ENCODE data around the gene FKBP5.
"Not testable (repeated sequence)": the region's sequence is repeated elsewhere in the genome, so short reads cannot be mapped to it uniquely, and the experiment has no call there.

FKBP5 gene

DNA sequence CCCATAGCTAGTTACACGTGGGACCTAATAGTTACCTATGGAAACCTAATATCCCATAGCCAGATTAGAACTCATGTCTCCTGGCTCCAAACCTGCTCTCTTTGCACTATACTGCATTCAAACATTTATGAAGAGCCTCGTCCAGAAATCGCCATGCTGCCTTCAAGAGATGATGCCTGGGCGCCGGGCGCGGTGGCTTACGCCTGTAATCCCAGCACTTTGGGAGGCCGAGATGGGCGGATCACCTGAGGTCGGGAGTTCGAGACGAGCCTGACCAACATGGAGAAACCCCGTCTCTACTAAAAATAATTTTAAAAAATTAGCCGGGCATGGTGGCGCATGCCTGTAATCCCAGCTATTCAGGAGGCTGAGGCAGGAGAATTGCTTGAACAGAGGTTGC lies 1.3 kb upstream of the FKBP5 start:
- DNase-seq = not testable (repeated sequence)

DNA sequence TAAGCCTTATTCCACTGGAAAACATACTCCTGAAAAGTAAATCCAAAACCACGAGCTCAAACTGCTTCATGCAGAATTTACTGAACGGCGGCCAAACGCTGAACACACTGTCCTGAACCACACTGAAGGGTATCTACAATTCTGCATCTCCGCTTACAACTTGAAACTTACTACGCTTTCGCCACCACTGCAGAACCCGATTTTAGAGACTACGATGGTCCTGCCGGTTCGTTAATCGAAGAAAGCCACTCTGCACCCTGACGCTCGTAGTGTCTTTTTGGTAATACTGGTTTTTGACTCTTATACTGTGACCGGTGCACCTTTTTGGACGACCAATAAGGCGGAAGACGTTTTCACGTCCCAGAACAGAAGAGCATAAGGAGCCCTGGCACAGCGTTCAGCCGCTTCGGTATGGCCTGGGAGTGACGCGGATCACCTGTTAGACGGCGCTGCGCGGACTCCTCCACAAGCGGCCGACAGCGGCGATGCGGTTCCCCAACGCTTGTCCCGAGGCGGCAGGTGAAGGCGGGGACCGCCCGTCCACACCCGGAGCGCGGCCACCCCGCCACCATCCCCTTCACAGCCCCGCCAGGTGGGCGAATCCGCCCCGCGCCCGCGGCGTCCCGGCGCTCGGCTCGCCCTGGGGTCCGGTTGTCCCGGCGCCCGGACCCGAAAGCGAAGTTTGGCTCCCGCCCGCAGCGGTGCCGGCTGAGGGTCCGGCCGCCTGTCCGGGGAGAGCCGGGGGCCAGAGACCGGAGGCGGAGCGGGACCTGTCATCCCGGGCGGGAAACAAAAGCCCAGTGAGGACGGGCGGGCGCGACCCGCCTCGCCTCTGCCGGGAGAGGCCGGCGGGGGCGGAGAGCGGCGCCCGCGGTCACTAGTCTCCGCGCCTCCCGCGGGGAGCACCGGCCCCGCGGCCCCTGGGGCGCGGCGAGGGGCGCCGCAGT lies 784 bp downstream of the FKBP5 start:
- no peak for DNase-seq

DNA sequence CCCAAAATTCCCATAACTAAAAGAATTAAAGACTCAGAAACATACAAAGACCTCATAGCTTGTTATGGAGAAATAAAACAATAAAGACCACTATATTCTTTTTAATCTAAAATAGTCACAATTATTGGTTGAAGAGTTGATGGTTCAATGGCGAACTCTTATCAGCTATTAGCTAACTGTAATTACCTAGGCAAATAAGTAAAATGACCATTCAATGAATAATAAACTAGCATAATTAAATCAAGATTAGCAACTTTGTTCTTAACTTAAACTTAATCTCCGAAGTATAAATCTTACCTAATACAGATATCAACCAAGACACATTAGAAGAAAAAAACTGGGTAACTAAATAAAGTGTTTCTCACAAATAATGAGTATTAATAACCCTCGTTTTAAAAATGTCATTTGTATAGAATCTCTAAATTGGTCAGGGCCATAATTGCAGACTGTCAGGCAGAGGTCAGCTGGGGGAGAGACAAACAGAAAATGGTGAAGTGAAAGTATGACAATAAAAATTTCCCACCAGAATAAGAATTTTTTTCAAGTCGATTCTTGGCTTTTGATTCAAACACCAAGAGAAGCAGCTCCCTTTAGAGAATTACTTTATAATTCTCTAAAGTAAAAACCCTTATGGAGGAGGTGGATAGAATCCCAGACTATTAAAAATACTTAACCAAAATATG lies 1.7 kb downstream of the FKBP5 start:
- no peak for DNase-seq

DNA sequence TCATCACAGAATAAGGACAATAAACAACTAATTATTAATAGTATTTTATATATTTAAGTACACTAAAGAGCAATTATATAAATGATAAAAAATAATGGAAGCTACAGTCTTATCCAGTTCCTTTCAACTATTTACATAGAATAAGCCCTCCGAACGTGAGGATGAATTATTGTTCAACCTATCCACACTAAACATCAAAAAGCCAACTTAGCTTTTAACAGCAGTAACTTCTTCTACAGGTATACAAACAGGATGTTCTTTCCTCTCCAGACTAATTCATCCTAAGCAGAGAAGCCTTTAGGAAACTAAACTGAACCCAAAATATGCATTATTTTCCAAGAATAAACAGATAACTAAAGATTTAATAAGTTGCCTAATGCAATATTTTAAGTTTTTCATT lies 2.3 kb downstream of the FKBP5 start:
- DNase-seq = no peak

DNA sequence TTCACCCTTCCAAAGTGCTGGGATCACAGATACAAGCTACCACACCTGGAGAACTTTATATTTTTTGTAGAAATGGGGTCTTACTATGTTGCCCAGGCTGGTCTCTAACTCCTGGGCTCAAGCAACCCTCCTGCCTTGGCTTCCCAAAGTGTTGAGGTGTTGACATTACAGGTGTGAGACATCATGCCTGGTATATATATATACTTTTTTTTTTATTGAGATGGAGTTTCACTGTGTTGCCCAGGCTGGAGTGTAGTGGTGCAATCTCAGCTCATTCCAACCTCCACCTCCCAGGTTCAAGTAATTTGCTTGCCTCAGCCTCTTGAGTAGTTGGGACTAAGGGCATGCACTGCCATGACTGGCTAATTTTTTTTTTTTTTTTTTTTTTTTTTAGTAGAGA lies 5.4 kb downstream of the FKBP5 start:
- DNase-seq = no peak

DNA sequence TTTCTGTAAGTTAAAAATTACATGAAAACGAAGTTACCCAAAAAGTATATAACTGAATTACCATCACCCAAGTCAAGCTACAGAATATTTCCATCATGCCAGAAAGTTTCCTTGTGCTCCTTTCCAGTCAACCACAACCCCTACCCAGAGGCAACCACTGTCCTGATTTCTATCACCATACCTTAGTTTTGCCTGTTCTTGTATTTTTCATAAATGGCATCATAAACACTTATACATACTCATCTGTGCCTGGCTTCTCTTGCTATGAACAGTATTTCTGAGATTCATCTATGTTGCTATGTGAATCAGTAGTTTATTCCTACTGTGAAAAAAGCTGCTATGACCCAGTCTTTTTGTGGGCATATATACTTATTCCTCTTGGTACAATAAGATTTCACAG lies 7.4 kb downstream of the FKBP5 start:
- DNase-seq = no peak

DNA sequence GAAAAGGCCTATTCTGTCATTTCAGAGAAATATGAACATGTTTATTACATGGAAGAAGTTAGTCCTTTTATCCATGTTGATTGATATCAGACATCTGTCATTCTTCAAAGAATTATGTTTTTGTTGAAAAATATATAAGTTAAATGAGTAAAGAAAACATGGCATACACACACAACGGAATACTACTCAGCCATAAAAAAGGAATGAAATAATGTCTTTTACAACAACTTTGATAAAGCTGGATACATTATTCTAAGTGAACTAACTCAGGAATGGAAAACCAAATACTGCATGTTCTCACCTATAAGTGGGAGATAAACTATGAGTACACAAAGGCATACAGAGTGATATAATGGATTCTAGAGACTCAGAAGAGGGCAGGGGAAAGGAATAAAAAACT lies 9.3 kb downstream of the FKBP5 start:
- DNase-seq = no peak

DNA sequence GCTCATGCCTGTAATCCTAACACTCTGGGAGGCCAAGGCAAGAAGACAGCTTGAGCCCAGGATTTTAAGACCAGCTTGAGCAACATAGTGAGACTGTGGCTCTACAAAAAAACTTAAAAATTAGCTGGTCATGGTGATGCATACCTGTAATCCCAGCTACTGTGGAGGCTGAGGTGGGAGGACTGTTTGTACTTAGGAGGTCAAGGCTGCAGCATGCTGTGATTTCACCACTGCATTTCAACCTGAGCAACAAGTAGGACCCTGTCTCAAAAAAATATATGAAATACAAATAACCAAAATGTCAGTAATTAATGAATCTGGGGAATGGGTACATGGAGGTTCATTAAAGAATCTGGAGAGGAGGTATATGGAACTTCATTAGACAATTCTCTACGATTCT lies 9.9 kb downstream of the FKBP5 start:
- no peak for DNase-seq

DNA sequence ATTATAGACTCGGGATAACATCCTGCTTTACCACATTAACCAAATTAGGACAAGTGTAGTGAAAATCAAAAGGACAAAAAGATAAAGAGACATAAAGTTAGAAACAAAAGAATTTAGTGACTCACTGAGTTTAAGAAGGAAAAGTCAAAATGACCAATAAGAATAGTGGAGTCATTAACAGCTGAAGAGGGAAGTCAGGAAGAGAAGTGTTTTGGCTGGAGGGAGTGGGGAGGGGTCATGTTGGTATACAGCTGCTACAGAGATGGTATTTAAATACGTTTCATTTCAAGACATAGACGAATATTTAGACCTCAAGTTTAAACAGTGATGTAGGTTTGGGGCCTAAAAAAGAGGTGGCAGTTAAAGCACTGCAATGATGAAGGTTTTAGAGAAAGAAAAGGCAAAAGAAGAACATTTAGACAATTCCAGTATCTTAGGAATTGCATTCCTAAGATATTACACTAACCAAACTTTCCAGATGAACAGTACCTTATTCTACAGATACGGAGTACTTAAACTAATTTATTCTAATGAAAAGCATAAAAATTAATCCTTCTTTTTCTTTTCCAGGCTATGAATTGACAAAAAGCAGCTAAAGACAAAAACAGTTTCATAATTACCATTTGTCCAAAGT lies 10.6 kb downstream of the FKBP5 start:
- DNase-seq = no peak

DNA sequence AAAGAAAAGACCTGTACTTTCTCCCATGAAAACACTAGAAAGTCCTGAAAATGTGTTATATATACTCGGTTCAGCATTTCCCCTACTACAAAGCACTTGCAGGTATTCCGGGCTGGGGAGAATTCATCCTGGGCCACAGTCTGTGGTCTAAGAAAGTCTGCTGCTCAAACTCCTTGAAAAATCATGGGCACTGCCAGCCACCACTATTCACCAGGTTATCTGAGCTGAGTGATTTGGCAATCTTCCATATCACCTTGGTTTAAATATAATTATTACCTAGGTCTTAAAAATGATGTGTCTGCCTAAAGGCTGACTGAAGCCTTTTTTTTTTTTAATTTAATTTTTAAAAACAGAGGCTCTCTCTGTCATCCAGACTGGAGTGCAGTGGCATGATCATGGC lies 11.3 kb downstream of the FKBP5 start:
- no peak for DNase-seq

DNA sequence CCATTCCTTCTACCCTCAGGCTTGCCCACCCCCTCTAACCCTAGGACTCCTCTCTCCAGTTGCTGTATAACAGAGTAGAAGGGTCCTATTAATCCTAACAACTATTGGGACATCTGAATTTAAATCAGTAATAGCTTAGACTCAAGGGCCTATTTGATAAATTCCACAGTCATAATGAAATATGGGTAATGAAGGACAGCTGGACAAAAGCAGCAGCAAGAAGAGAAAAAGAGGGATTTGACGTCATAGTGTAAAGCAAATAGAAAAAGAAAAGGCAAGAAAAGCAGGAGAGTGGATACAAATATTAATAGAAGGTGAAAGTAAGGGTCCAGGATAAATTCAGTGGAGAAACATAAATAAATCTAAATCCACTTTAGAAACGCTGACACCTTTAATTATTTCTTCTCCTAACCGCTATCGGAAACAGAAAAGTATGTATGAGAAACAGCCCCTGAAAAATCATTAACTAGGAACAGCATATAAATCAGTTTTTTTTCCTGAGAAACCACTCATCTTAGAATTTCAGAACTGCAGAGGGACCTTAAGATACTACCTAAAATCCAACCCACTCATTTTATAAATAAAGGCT lies 12.8 kb downstream of the FKBP5 start:
- no peak for DNase-seq

DNA sequence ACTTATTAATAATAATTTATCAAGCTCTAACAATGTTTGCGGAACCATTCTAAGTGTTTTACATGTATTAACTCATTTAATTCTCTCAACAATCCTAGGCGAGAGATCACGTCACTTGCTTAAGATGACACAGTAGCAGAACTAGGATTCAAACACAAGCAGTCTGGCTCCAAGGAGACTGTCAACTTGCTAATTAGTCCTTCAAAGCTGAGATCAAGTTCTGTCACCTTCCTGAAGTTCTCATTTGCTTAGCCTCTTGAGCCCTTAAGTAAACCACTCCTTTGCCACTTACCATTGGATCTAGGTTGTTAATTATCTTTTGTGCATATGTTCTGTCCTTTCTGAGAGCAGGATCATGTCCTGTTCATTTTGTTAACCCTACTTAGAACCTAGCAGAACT lies 14.1 kb downstream of the FKBP5 start:
- no peak for DNase-seq

DNA sequence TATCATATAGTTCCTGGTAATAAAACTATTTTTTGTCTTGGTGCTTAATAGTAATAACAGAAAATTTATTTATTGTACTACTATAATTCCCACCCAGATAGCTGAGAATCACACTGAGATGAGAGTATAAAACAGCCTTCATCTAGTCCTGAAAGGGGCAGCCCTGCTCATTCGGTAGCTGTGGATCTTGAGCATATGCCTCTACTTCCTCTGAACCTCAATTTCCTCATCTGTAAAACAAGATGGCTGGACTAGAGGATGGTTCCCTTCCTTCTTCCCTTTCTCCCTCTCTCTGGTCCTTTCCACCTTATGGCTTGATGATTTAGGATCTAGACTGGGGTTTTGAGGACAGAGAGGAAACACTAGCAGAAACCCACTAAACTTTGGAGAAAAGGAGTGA lies 15.0 kb downstream of the FKBP5 start:
- DNase-seq = no peak

DNA sequence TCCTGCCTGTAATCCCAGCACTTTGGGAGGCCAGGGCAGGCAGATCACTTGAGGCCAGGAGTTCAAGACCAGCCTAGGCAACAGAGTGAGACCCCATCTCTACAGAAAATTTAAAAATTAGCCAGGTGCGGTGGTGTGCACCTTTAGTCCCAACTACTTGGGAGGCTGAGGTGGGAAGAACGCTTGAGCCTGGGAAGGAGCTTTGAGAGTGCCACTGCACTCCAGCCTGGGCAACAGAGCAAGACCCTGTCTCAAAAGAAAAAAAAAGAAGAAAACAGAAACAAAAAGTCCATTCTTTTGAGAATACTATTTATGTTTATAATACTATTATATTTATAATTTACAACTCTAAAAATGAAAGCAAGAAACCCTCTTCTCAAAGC lies 15.4 kb downstream of the FKBP5 start:
- not testable (repeated sequence) for DNase-seq

DNA sequence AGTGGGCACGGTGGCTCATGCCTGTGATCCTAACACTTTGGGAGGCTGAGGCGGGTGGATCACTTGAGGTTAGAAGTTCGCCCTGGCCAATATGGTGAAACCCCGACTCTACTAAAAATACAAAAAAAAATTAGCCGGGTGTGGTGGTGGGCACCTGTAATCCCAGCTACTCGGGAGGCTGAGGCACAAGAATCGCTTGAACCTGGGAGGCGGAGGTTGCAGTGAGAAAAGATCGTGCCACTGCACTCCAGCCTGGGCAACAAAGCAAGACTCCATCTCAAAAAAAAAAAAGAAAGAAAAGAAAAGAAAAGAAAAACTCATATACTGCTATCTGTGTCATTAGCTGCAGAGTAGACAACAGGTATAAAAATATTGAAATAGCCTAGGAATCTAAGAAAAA lies 18.3 kb downstream of the FKBP5 start:
- DNase-seq = not testable (repeated sequence)

DNA sequence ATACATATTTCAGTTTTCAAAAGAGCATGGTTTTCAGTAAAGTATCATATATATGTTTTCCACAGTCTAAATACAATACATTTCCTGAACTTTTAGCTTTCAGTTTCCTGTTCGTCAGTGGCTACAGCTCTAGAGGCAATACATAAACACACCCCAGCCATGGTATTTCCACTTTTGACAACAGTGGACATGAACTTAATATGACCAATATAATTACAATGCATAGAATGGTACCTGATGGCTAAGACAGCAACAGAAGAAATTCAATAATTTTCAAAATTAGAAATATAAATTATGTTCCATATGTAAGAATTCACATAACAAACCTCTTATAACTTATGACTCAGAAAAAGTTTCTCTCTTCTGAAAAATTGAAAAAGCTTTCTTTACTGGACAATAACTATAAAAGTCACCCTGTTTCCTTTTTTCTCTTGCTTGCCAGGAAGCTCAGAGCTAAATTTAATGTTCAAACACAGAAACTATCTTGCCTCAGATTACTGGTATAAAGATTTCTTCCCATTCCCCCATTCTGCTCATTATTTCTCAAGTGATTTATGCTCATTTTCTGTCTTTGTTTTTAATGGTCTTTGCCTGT lies 19.2 kb downstream of the FKBP5 start:
- no peak for DNase-seq

DNA sequence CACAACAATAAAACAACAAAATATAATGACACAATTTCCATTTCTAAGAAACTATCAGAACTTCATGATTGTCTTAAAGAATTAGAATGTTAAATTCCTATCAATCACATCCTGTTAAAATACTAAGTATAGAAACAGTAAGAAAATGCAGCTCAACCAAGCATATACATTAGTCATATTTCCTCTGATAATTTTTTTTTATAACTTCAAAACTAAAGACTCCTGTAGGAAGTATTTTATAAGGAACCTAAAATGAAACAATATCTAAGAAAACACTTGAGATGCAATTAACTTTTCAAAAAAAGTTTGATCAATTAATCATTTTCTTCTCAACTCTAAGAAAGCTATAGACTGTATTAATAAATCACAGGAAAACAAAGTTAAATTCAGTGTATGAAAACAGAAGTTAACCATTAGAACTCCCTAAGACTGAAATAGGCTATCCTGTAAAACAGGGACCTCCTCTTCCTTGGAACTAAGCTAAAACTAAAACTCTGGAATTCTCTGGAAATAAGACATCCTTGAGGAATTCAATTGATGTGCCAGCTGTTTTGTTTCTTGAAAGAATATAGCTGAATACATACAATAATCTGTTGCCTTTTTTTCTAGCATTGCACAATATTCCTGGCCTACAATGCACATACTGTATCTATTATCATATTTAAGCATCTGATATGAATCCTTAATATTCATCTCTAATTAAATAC lies 19.8 kb downstream of the FKBP5 start:
- DNase-seq = no peak

DNA sequence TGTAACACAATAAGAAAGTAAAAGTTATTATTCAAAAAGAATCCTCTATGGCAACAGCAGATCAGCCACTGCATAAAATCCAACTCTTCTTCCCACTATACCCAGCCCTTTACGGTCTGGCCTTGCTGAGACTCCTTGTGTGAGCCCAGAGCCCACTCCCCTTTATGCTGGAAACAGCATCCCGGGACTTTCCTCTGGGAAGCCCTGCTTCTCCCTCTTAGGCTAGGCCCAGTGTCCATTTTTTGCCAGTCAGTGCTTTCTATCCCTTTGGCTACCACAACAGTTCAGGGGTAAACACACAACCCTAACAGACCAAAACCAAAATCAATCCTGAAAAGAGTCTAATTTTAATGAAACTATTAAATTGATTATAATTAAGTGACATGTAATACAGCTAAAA lies 20.6 kb downstream of the FKBP5 start:
- DNase-seq = no peak

DNA sequence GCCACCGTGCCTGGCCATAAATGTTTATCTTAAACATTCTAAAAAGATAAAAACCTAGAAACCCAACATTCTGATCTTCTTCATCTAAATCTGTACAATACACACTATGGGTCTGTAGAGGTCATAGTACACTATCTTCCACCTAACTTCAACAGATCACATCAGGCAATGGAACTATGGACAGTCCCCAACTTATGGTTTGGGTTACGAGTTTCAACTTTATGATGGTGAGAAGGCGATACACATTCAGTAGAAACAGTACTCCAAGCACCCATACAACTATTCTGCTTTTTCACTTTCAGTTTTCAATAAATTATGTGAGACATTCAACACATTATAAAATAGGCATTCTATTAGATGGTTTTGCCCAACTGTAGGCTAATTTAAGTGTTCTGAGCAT lies 23.1 kb downstream of the FKBP5 start:
- no peak for DNase-seq

DNA sequence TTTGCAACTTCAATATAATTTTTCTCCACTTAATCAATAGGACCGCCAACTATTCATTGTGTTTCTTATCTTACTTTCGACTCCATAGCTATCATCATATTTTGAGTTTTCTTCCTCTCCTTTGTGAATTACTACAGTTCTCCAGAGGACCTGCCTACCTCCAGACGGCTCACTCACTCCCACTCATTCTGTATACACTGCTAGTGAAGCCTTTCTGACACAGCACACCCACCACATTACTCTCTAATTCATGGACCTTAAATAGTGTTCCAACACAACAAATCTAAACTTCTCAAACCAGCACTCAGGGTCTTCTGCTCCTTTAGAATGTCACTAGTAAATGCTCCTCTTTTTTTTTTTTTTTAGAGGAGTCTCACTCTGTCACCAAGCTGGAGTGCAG lies 23.8 kb downstream of the FKBP5 start:
- DNase-seq = no peak

DNA sequence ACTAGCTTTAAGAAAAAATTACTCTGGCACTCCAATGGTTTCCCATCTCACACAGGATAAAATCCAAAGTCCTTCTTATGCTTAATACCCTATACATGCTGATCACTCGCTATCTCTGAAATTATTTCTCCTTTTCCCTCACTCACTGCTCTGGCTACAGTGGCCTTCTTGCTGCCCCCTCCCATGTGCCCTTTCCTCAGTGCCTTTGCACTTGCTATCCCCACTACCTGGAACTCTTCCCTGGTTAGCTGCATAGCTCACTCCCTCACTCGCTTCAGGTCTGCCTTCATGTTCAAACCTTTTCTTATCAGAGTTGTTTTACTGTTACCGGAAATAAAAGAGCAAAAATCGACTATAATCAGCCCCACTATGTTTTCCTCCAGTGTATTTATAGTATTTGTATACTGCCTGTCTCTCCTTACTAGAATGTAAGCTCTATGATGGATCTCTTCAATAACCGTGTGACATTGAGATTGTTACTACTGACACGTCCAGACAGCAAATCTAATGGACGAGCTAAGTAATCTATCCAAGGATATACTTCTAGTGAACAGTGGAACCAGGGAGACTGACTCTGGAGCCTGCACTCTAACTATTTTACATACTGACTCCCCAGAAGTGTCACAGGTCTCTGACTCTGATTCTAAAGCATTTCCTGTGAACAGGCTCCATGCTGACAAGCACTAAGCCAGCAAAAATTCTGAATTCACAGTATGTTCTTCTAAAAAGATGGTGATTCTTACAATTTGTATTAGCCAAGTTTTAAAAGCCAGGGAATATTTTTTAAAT lies 25.1 kb downstream of the FKBP5 start:
- no peak for DNase-seq

DNA sequence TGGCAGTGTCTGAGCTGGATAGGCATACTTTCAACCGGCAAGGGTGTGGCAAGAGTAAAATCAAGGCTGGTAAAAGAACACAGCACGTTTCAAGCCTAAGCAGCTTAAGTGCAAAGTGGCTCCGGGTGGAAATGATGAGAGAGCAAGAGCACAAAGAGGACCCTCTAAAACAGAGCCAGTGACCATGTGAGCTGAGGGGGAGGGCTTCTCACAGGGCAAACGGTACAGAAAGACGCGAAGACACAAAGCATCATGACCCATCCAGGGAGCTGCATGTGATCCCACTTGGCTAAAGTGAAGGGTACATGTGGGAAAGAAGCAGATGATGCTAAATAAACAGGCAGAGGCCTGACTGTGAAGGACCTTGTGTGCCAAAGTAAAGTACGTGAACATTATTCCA lies 25.7 kb downstream of the FKBP5 start:
- no peak for DNase-seq
